SK-N-MC (cell line): ENCODE measurements around the gene LGALS3BP.

Source experiments
- EZH2 ChIP-seq: fragments of 200-600 bp; sonication (generic); IDR thresholded peaks from one replicate; pipeline ENCODE4 v1.6.1; 2017; ENCODE audit warnings: antibody characterized with exemption
- FOXP2 ChIP-seq: optimal IDR thresholded peaks from 2 replicates; pipeline ENCODE3; 2011; ENCODE audit warnings: mild to moderate bottlenecking, moderate library complexity; ENCODE audit not compliant: insufficient read depth; ENCODE audit errors: extremely low read length, control extremely low read depth
- POLR2AphosphoS5 ChIP-seq: IDR thresholded peaks from 2 replicates; pipeline ENCODE4 v1.6.1; 2012; ENCODE audit warnings: mild to moderate bottlenecking, low read depth, low read length, borderline replicate concordance

GRCh38 chr17:78998311-78999055, 18.8 kb upstream of the LGALS3BP start:
- TF ChIP-seq EZH2 = no peak
- no peak for TF ChIP-seq POLR2AphosphoS5
- TF ChIP-seq FOXP2 = no peak
